GM21526 (cell line): ENCODE results near the gene BCLAF1.
"Not testable (repeated sequence)": the region's sequence is repeated elsewhere in the genome, so short reads cannot be mapped to it uniquely, and the experiment has no call there.

Experiments used
- ATAC-seq: cut with Tn5 transposase; IDR thresholded peaks from one replicate; pipeline ENCODE4 v1.9.1; 2021; ENCODE audit warnings: moderate library complexity; ENCODE audit not compliant: unreplicated experiment, low FRiP score

Gene BCLAF1

DNA sequence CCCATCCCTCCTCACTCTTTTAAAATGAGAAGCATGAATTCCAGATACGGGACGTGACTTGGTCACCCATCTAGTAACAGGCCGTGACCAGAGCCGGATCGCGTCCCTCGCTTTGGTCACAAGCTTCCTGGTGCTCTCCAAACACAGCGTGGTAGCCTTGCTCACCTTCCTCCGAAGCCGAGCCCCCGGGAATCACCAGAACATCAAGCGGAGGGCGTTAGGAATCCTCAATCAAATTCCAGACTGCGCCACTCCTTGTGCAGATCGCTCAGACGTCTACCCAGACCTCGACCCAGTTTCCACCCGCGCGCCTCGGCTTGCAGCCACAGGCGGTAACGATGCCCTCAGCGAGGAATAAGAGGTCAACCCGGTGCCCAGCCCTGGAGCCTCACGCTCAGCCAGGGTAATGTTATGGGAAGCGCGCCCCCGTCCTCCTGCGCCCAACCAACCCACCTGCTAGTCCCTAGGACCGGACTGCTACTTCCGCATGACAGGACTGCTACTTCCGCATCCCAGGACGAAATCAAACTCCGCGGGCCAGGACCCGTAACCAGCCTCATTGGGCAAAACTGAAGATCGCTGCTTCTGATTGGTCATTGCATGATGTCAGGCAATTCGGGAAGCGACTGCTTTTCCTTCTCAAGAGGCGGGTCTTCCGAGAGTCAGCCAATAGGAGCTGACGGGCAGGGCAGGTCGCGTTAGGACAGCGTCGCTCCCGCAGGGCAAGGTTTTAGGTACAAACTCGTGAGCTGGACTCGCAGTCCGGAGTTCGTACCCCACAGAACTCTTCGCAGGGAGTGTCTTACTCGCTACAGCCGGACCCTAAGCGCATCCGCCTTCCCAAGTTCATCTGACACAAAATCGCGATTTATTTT is 39.6 kb downstream of the BCLAF1 start, which contains the start of gene MTFR2:
Gene MTFR2 (minus strand): TSS at position 501 of the 875 bp plus-strand sequence. CDS start 1,212 bp downstream, outside the sequence.
- peak; percentile 94 for ATAC-seq

DNA sequence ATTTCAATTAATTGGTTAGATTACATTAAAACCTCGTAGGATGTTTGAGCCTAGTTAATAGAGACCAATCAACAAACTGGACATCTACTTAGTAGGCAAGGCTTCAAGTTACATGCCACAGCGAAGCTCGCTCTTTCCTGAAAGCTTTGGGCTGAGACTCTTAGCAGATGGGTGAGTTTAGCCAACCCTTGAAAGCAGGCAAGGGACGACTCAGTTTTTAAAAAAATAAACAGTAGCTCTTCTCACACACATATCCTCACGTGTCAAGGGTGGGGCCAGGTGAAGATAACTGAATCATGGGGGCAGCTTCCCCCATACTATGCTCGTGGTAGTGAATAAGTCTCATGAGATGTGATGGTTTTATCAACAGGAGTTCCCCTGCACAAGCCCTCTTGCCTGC is 40.3 kb downstream of the BCLAF1 start:
- no peak for ATAC-seq

GRCh38 chr6:136244061-136244616 is 45.5 kb downstream of the BCLAF1 start:
- no peak for ATAC-seq

- ATAC-seq, result no peak
Observed at GRCh38 chr6:136236466-136237293, 53.0 kb downstream of the BCLAF1 start.

DNA sequence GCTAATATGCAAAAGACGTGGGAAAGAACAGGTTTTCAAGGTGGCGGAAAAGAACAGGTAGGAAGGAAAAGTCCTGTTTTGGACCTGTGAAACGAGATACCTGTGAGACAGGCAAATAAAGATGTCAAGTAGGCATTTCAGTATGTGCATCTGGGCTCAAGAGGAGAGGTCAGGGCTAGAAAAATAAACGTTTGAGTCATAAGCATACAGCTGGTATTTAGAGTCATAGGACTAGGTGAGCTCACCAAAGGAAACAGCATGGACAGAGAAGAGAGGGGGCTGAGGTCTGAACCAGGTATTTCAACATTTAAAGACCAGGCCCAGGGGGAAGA is 54.4 kb downstream of the BCLAF1 start:
- no peak for ATAC-seq

- ATAC-seq, result no peak
Observed at GRCh38 chr6:136232701-136233100, 56.9 kb downstream of the BCLAF1 start.

- ATAC-seq, result no peak
Observed at GRCh38 chr6:136230219-136230853, 59.3 kb downstream of the BCLAF1 start.

DNA sequence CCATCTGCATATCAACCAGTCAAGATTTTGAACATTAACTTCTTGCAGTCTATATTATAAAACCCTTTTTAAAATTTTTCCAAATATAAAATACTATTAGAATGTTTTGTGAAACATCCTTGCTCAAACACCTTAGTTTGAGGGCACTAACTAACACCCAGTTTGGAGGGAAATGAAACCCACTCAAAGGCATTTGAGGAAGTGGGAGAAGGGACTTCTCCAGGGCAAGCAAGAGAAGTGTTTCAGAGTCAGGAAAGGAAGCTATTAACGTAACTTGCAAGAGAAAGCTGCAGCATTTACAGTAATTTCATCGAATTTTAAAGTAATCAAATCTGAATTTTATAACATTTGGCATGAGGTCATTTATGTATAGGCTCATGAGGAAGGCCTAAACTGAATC is 60.8 kb downstream of the BCLAF1 start:
- ATAC-seq, result peak; percentile 50

DNA sequence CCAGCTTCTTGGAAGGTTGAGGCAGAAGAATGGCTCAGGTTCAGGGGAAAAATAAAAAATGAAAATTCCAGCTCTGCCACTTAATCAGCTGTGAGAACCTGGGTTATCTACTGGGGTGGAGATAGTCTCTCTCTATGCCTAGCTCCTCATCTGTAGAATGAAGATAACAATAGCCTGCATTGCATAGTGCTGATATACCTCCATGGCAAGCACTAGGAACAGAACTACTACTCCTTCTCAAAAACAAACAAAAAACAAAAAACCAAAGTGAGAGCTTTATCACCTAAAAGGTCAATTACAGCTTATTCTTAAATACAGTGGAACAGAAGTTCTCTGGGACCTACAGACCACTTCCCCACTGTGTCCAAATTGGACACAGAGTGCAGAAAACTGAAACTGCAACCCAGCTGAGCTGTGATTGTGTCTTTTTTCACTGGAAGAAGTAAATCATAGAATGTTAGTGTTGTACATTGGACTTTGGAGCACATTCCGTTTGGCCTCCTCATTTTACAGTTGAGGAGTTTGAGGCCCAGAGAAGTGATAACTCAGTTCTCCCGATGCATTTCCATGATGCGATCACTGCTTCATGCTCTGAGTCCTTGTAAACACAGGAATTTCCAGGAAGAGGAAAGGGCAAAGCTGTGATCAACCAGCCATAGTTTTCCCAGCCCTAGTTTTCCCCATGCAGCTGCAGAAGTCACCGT is 62.8 kb downstream of the BCLAF1 start:
- peak; percentile 34 for ATAC-seq

- ATAC-seq, result peak; percentile 63
Observed at GRCh38 chr6:136226027-136226673, 63.5 kb downstream of the BCLAF1 start.

GRCh38 chr6:136225496-136225895 is 64.2 kb downstream of the BCLAF1 start:
- ATAC-seq, result no peak

GRCh38 chr6:136224974-136225373 is 64.7 kb downstream of the BCLAF1 start:
- ATAC-seq, result not testable (repeated sequence)

DNA sequence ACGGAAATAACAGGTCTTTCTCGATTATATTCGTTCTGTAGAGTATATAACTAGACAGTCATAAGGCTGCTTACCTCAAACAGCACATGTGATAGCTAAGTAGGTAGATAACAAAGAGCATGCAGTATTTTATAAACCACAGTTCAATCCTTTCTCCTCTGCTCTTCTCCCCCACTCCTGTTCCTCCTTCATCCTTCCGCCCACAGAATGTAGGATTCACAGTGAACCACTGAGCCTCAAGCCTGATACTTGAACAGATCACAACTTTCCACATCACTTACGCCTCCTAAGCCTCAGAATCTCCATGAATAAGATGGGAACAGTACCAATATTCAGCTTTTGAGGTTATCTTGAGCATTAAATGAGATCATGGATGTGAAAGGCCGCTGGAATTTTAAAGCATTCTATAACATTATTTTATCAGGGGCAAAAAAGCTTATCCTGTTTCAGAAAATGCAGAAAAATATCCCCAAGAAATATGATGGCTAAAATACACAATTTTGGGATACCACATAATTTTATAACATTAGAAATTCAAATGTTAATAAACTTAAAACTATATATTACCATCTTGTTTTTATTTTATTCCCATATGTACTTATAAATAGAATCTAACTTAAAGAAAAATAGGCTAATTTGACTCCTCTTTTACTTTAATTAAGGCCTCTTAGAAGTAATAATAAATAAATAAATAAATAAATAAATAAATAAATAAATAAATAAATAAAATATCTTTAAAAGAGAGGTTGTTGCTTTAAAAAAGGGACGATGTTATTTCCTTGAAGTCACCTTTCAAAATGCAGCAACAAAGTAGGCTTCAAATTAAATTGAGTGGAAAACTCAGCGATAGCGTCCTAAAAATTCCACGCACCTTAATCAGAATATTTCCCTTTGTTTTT is 72.9 kb downstream of the BCLAF1 start:
- ATAC-seq, result no peak

DNA sequence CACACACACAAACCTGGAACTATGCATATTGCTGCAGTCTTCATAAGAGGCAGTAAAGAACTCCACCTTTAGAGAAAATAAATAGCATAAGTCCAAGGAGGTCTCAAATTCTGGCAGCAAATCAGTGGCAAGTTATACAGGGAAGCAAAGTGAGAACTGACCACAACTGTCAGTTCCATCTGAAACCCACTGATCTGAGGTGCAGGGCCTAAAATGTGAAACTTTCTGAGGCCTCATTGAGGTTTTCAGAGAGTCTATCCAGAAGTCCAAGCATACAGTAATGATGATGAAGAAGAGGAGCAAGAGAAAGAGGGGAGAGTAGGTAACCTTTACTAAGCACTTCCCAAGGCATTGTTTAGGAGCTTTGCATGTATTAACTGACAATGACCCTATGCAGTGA is 75.8 kb downstream of the BCLAF1 start:
- ATAC-seq, result no peak

GRCh38 chr6:136213012-136213539 is 76.6 kb downstream of the BCLAF1 start:
- ATAC-seq, result no peak

- ATAC-seq, result no peak
Observed at GRCh38 chr6:136212608-136213007, 77.0 kb downstream of the BCLAF1 start.

DNA sequence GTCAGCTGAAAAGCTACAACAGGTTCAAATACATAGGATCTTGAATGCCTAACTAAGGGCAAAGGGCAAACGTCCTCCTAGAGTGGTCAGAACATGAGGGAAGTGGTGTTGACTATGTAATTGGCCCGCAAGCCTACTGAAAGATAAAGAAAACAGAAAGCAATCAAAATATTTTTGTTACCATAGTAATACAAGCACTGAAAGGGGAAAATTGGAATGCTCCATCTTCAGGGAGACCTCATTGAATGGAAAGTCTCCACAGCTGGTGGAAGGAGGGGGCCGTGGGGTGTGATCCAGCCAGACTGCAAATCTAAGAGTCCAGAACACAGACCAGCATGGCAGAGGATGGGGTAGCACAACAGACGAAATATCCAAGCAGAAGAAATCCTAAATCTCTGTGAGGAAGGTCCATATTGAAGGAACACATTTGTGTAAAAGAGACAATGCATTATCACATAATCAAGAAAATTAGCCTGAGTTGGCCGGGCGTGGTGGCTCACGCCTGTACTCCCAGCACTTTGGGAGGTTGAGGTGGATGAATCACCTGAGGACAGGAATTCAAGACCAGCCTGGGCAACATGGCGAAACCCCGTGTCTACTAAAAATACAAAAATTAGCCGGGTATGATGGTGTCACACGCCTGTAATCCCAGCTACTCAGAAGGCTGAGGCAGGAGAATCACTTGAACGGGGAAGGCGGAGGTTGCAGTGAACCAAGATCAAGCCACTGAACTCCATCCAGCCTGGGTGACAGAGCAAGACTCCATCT is 79.1 kb downstream of the BCLAF1 start:
- ATAC-seq, result no peak

GRCh38 chr6:136209496-136209895 is 80.2 kb downstream of the BCLAF1 start:
- ATAC-seq, result no peak
